ENCODE measurements around the gene NPHS1.

The NPHS1 gene

DNA sequence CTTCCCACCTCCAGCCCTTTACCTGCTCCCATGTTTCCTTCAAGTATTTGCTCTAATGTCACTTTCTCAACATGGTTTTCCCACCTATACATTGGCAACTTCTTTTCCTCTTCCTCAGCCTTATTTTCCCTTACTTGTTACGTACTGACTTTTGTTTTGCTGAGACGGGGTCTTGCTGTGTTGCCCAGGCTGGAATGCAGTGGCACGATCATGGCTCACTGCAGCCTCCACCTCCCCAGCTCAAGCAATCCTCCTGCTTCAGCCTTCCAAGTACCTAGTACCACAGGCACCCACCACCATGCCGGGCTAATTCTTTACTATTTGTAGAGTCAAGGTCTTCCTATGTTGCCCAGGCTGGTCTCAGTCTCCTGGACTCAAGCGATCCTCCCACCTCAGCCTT is 44.7 kb downstream of the NPHS1 start:
- Histone ChIP-seq H3K27me3 (ENCODE audit: insufficient read depth, low read length, poor library complexity, severe bottlenecking) (no peaks in the 10 kb centered on the region), H2AFZ (ENCODE audit: low read length) (no peak overlapping the region), H3K4me2 (ENCODE audit: low read depth, low read length, poor library complexity, severe bottlenecking) (no peak overlapping the region), H3K4me1 (ENCODE audit: insufficient read depth, low read length, poor library complexity, severe bottlenecking) (peaks cover 15% of the 10 kb centered on the region), H3K36me3 (ENCODE audit: insufficient read depth, low read length) (no peaks in the 10 kb centered on the region), H3K9ac (ENCODE audit: low read depth, low read length, poor library complexity, severe bottlenecking) (no peak overlapping the region), H3K9me3 (ENCODE audit: insufficient read depth, low read depth, low read length) (no peaks in the 10 kb centered on the region), H3K9me2 (replicated peaks; ENCODE audit: low read depth, low read length) (no peaks in the 10 kb centered on the region), H3F3A (ENCODE audit: low read depth) (no peaks in the 10 kb centered on the region), H4K20me1 (ENCODE audit: insufficient read depth, low read length, poor library complexity, severe bottlenecking) (no peaks in the 10 kb centered on the region), H3K79me2 (ENCODE audit: insufficient read depth, low read length) (no peaks in the 10 kb centered on the region), H3K4me3 (ENCODE audit: low read length, poor library complexity, severe bottlenecking) (no peak overlapping the region)
- TF ChIP-seq EZH2phosphoT487 (IDR thresholded peaks at IDR 0.05; ENCODE audit: borderline replicate concordance) (no peak), CTCF (conservative IDR thresholded peaks at IDR 0.05; ENCODE audit: low read length) (no peak)

GRCh38 chr19:35806597-35806996 is 45.7 kb downstream of the NPHS1 start:
- no peak overlapping the region for H2AFZ ChIP-seq (ENCODE audit: low read length)
- H3K27me3 ChIP-seq (ENCODE audit: insufficient read depth, low read length, poor library complexity, severe bottlenecking), result no peaks in the 10 kb centered on the region
- H3F3A ChIP-seq (ENCODE audit: low read depth), result no peaks in the 10 kb centered on the region
- no peaks in the 10 kb centered on the region for H3K36me3 ChIP-seq (ENCODE audit: insufficient read depth, low read length)
- H3K9ac ChIP-seq (ENCODE audit: low read depth, low read length, poor library complexity, severe bottlenecking), result no peak overlapping the region
- no peak overlapping the region for H3K4me2 ChIP-seq (ENCODE audit: low read depth, low read length, poor library complexity, severe bottlenecking)
- H4K20me1 ChIP-seq (ENCODE audit: insufficient read depth, low read length, poor library complexity, severe bottlenecking), result no peaks in the 10 kb centered on the region
- TF ChIP-seq EZH2phosphoT487 (IDR thresholded peaks at IDR 0.05; ENCODE audit: borderline replicate concordance) (no peak), CTCF (conservative IDR thresholded peaks at IDR 0.05; ENCODE audit: low read length) (no peak)
- H3K4me1 ChIP-seq (ENCODE audit: insufficient read depth, low read length, poor library complexity, severe bottlenecking), result peaks cover 15% of the 10 kb centered on the region
- H3K9me3 ChIP-seq (ENCODE audit: insufficient read depth, low read depth, low read length), result no peaks in the 10 kb centered on the region
- H3K9me2 ChIP-seq (replicated peaks; ENCODE audit: low read depth, low read length), result no peaks in the 10 kb centered on the region
- H3K79me2 ChIP-seq (ENCODE audit: insufficient read depth, low read length), result no peaks in the 10 kb centered on the region
- H3K4me3 ChIP-seq (ENCODE audit: low read length, poor library complexity, severe bottlenecking), result no peak overlapping the region

- Histone ChIP-seq H3K4me3 (ENCODE audit: low read length, poor library complexity, severe bottlenecking) (no peak overlapping the region), H3K9ac (ENCODE audit: low read depth, low read length, poor library complexity, severe bottlenecking) (no peak overlapping the region), H3K27me3 (ENCODE audit: insufficient read depth, low read length, poor library complexity, severe bottlenecking) (no peaks in the 10 kb centered on the region), H3K9me3 (ENCODE audit: insufficient read depth, low read depth, low read length) (no peaks in the 10 kb centered on the region), H3K79me2 (ENCODE audit: insufficient read depth, low read length) (no peaks in the 10 kb centered on the region), H3K4me1 (ENCODE audit: insufficient read depth, low read length, poor library complexity, severe bottlenecking) (peaks cover 15% of the 10 kb centered on the region), H3K36me3 (ENCODE audit: insufficient read depth, low read length) (no peaks in the 10 kb centered on the region), H3K9me2 (replicated peaks; ENCODE audit: low read depth, low read length) (no peaks in the 10 kb centered on the region), H3K4me2 (ENCODE audit: low read depth, low read length, poor library complexity, severe bottlenecking) (no peak overlapping the region), H4K20me1 (ENCODE audit: insufficient read depth, low read length, poor library complexity, severe bottlenecking) (no peaks in the 10 kb centered on the region), H3F3A (ENCODE audit: low read depth) (no peaks in the 10 kb centered on the region), H2AFZ (ENCODE audit: low read length) (no peak overlapping the region)
- TF ChIP-seq CTCF (conservative IDR thresholded peaks at IDR 0.05; ENCODE audit: low read length) (no peak), EZH2phosphoT487 (IDR thresholded peaks at IDR 0.05; ENCODE audit: borderline replicate concordance) (no peak)
Observed at GRCh38 chr19:35805526-35806102, 46.7 kb downstream of the NPHS1 start.

Measured in Loucy (cell line).